ENCODE results near the gene NDOR1. TPM values are rescaled to one million over a fixed set of nuclear protein-coding genes. Genes with fewer than 3 reads are reported as not detected.
A peak's percentile ranks its signal among the peaks of the same experiment; 100 is the strongest.

NDOR1 gene
- total and polyA plus RNA-seq, 4 donors = 4.5 to 22.0 (median 12.0) TPM

GRCh38 chr9:137189297-137190295 lies 15.9 kb upstream of the NDOR1 start:
- TF ChIP-seq CTCF (IDR thresholded peaks at IDR 0.05; ENCODE audit: control extremely low read depth, extremely low read depth) = no peak
- DNase-seq (no peak), ATAC-seq (ENCODE audit: insufficient read depth, low FRiP score) (no peak)
- 30 to 35% methylated on average over 21 to 23 of the region's 23 CpGs for WGBS, 2 donors
- Histone ChIP-seq H3K9ac (ENCODE audit: insufficient read depth in 1 of 2, low read length in 2 of 2) (peak overlapping the region; percentile 14 to 39), H3K9me3 (ENCODE audit: control insufficient read depth in 4 of 4, insufficient read depth in 3 of 4, low read length in 3 of 4) (no peaks in the 10 kb centered on the region), H3K27me3 (ENCODE audit: control insufficient read depth in 3 of 3, insufficient read depth in 3 of 3, low read length in 2 of 3) (no peaks in the 10 kb centered on the region), H3K4me3 (peak overlapping the region; percentile 85), H3K27ac (ENCODE audit: low read depth in 1 of 2, low read length in 1 of 2) (peak overlapping the region; percentile 94 to 95), H3K36me3 (ENCODE audit: control insufficient read depth in 4 of 4, insufficient read depth in 4 of 4, low read length in 4 of 4) (peaks cover 0 to 39% (median 10%) of the 10 kb centered on the region in 4 donors), H3K4me1 (ENCODE audit: control insufficient read depth in 5 of 5, insufficient read depth in 5 of 5, low read length in 5 of 5) (peaks cover 14 to 39% (median 20%) of the 10 kb centered on the region in 5 donors)

GRCh38 chr9:137190315-137190856 lies 15.1 kb upstream of the NDOR1 start:
- no peak overlapping the region for H3K4me3 ChIP-seq
- no peak for ATAC-seq (ENCODE audit: insufficient read depth, low FRiP score)
- peaks cover 0 to 31% (median 7%) of the 10 kb centered on the region in 4 donors for H3K36me3 ChIP-seq (ENCODE audit: control insufficient read depth in 4 of 4, insufficient read depth in 4 of 4, low read length in 4 of 4)
- DNase-seq = no peak
- no peak for TF ChIP-seq CTCF (IDR thresholded peaks at IDR 0.05; ENCODE audit: control extremely low read depth, extremely low read depth)
- H3K9me3 ChIP-seq (ENCODE audit: control insufficient read depth in 4 of 4, insufficient read depth in 3 of 4, low read length in 3 of 4) = no peaks in the 10 kb centered on the region
- peaks cover 14 to 42% (median 20%) of the 10 kb centered on the region in 5 donors for H3K4me1 ChIP-seq (ENCODE audit: control insufficient read depth in 5 of 5, insufficient read depth in 5 of 5, low read length in 5 of 5)
- peak overlapping the region in 1 of 2 donors; percentile 95 for H3K27ac ChIP-seq (ENCODE audit: low read depth in 1 of 2, low read length in 1 of 2)
- H3K9ac ChIP-seq (ENCODE audit: insufficient read depth in 1 of 2, low read length in 2 of 2) = no peak overlapping the region
- WGBS, 2 donors = 81 to 93% methylated on average over 7 to 9 of the region's 9 CpGs
- no peaks in the 10 kb centered on the region for H3K27me3 ChIP-seq (ENCODE audit: control insufficient read depth in 3 of 3, insufficient read depth in 3 of 3, low read length in 2 of 3)

DNA sequence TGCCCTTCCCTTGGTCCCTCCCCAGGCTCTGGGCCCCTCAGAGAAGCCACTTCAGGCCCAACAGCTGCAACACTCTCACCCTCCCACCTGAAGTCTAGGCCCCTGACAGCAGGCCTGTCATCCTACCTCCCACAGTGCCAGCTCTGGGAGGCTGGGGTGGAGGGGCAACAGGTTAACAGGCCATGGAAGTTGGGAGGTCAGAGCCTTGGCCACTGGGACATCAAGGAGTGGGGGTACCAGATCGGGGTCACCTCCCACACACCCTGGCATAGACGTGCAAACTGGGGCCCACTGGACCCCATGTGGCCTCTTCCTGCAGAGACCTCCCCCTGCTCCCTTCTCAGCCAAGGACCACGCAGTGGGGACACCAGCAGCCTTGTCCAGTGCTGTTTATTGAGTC lies 14.3 kb upstream of the NDOR1 start:
- WGBS, 2 donors = 85 to 87% methylated on average over 3 of the region's 3 CpGs
- Histone ChIP-seq H3K27me3 (ENCODE audit: control insufficient read depth in 3 of 3, insufficient read depth in 3 of 3, low read length in 2 of 3) (no peaks in the 10 kb centered on the region), H3K9me3 (ENCODE audit: control insufficient read depth in 4 of 4, insufficient read depth in 3 of 4, low read length in 3 of 4) (no peaks in the 10 kb centered on the region), H3K4me1 (ENCODE audit: control insufficient read depth in 5 of 5, insufficient read depth in 5 of 5, low read length in 5 of 5) (peaks cover 14 to 34% (median 20%) of the 10 kb centered on the region in 5 donors), H3K4me3 (no peak overlapping the region), H3K36me3 (ENCODE audit: control insufficient read depth in 4 of 4, insufficient read depth in 4 of 4, low read length in 4 of 4) (peaks cover 0 to 24% (median 5%) of the 10 kb centered on the region in 4 donors), H3K9ac (ENCODE audit: insufficient read depth in 1 of 2, low read length in 2 of 2) (no peak overlapping the region), H3K27ac (ENCODE audit: low read depth in 1 of 2, low read length in 1 of 2) (no peak overlapping the region)
- ATAC-seq (ENCODE audit: insufficient read depth, low FRiP score) (no peak), DNase-seq (no peak)
- no peak for TF ChIP-seq CTCF (IDR thresholded peaks at IDR 0.05; ENCODE audit: control extremely low read depth, extremely low read depth)
